Natural killer cell treated with Interleukin-12 subunit alpha and Interleukin-12 subunit beta and Interleukin-15 and Interleukin-18, amount 100 ng/mL, for 72 hours (primary cell): Measurements from ENCODE around the gene EFEMP1. TPM values are rescaled to one million over a fixed set of nuclear protein-coding genes. Genes with fewer than 3 reads are reported as not detected.
A peak's percentile ranks its signal among the peaks of the same experiment; 100 is the strongest.
"Not testable (repeated sequence)": the region's sequence is repeated elsewhere in the genome, so short reads cannot be mapped to it uniquely, and the experiment has no call there.

Experiments used
- ATAC-seq, 2 donors: fragments of 150-1000 bp; cut with Tn5 transposase in 1 of 2; sonication (Bioruptor Pico), chemical (Tn5 transposase) in 1 of 2; 2 replicates each; pipeline ENCODE4 v1.10.0; 2021
- DNase-seq: peaks from one replicate; pipeline ENCODE4 v3.0.0; 2022; ENCODE audit warnings: low spot score
- H3K27ac Mint-ChIP-seq, 2 donors: 1 replicate in 1 of 2; 2 replicates in 1 of 2; pipeline ENCODE4 v1.8.0; 2022; ENCODE audit warnings: mixed read lengths in 2 of 2, mild to moderate bottlenecking in 1 of 2, moderate library complexity in 1 of 2
- H3K27me3 Mint-ChIP-seq, 2 donors: 1 replicate in 1 of 2; 2 replicates in 1 of 2; pipeline ENCODE4 v1.8.0; 2022; ENCODE audit warnings: mixed read lengths in 2 of 2
- H3K36me3 Mint-ChIP-seq: one replicate; pipeline ENCODE4 v1.8.0; 2022; ENCODE audit warnings: mixed read lengths
- H3K4me1 Mint-ChIP-seq, 2 donors: 1 replicate in 1 of 2; 2 replicates in 1 of 2; pipeline ENCODE4 v1.8.0; 2022; ENCODE audit warnings: low read depth in 2 of 2, mixed read lengths in 2 of 2, mild to moderate bottlenecking in 1 of 2
- H3K4me3 Mint-ChIP-seq: one replicate; pipeline ENCODE4 v1.8.0; 2022; ENCODE audit warnings: mixed read lengths
- H3K9me3 Mint-ChIP-seq: 2 replicates; pipeline ENCODE4 v1.8.0; 2022; ENCODE audit warnings: mixed read lengths
- total RNA-seq, 2 donors: library from RNA; stranded (reverse); gene quantifications; one replicate each; pipeline ENCODE4 v1.2.3, GENCODE V29; 2022

The EFEMP1 gene
- total RNA-seq, 2 donors from 2014 or later, result not detected

GRCh38 chr2:55838653-55839052 lies 84.9 kb downstream of the EFEMP1 start:
- ATAC-seq (no peak), DNase-seq (no peak)
- peaks cover 6% of the 10 kb centered on the region for H3K36me3 Mint-ChIP-seq
- no peak overlapping the region for H3K4me3 Mint-ChIP-seq
- peaks cover 9% of the 10 kb centered on the region for H3K9me3 Mint-ChIP-seq
- H3K4me1 Mint-ChIP-seq, result no peaks in the 10 kb centered on the region
- H3K27me3 Mint-ChIP-seq, result no peaks in the 10 kb centered on the region
- H3K27ac Mint-ChIP-seq, result no peak overlapping the region

GRCh38 chr2:55838117-55838516 lies 85.5 kb downstream of the EFEMP1 start:
- not testable (repeated sequence) for H3K36me3 Mint-ChIP-seq, H3K4me3 Mint-ChIP-seq, H3K9me3 Mint-ChIP-seq, H3K27ac Mint-ChIP-seq, H3K4me1 Mint-ChIP-seq, ATAC-seq, DNase-seq, H3K27me3 Mint-ChIP-seq

GRCh38 chr2:55837073-55837472 lies 86.5 kb downstream of the EFEMP1 start:
- Mint-ChIP-seq H3K4me1 (no peaks in the 10 kb centered on the region), H3K9me3 (peaks cover 9% of the 10 kb centered on the region), H3K4me3 (no peak overlapping the region), H3K27ac (no peak overlapping the region), H3K36me3 (peaks cover 6% of the 10 kb centered on the region), H3K27me3 (no peaks in the 10 kb centered on the region)
- DNase-seq (no peak), ATAC-seq (no peak)

- not testable (repeated sequence) for H3K9me3 Mint-ChIP-seq, DNase-seq, H3K36me3 Mint-ChIP-seq, H3K4me3 Mint-ChIP-seq, H3K4me1 Mint-ChIP-seq, ATAC-seq, H3K27me3 Mint-ChIP-seq, H3K27ac Mint-ChIP-seq
Observed at GRCh38 chr2:55831671-55832410, 91.7 kb downstream of the EFEMP1 start.

- no peak for DNase-seq
- Mint-ChIP-seq H3K9me3 (no peaks in the 10 kb centered on the region), H3K27me3 (peaks cover 0 to 7% of the 10 kb centered on the region in 2 donors), H3K4me3 (no peak overlapping the region), H3K36me3 (peaks cover 5% of the 10 kb centered on the region), H3K27ac (no peak overlapping the region), H3K4me1 (no peaks in the 10 kb centered on the region)
- ATAC-seq, result no peak
Observed at GRCh38 chr2:55827855-55828254, 95.7 kb downstream of the EFEMP1 start.

GRCh38 chr2:55827428-55827827 lies 96.2 kb downstream of the EFEMP1 start:
- H3K27me3 Mint-ChIP-seq, ATAC-seq, H3K4me1 Mint-ChIP-seq, H3K4me3 Mint-ChIP-seq, H3K9me3 Mint-ChIP-seq, DNase-seq, H3K36me3 Mint-ChIP-seq, H3K27ac Mint-ChIP-seq: not testable (repeated sequence)

- H3K9me3 Mint-ChIP-seq, result no peaks in the 10 kb centered on the region
- no peak overlapping the region for H3K27ac Mint-ChIP-seq
- H3K36me3 Mint-ChIP-seq, result peaks cover 5% of the 10 kb centered on the region
- ATAC-seq, result no peak
- H3K4me3 Mint-ChIP-seq, result no peak overlapping the region
- no peaks in the 10 kb centered on the region for H3K4me1 Mint-ChIP-seq
- H3K27me3 Mint-ChIP-seq, result peaks cover 0 to 7% of the 10 kb centered on the region in 2 donors
- DNase-seq, result no peak
Observed at GRCh38 chr2:55826246-55826645, 97.3 kb downstream of the EFEMP1 start.

GRCh38 chr2:55824551-55825096 lies 99.0 kb downstream of the EFEMP1 start:
- no peaks in the 10 kb centered on the region for H3K4me1 Mint-ChIP-seq
- no peaks in the 10 kb centered on the region for H3K9me3 Mint-ChIP-seq
- peaks cover 0 to 7% of the 10 kb centered on the region in 2 donors for H3K27me3 Mint-ChIP-seq
- ATAC-seq, result peak; percentile 20 to 31
- no peak for DNase-seq
- H3K4me3 Mint-ChIP-seq, result no peak overlapping the region
- no peak overlapping the region for H3K27ac Mint-ChIP-seq
- H3K36me3 Mint-ChIP-seq, result peaks cover 5% of the 10 kb centered on the region

Other genes starting within 250 kb of the EFEMP1 start
- 10 to 100 TPM; 30.4 to 64.9 TPM for gene PNPT1, start 229.9 kb downstream of the EFEMP1 start, total RNA-seq